Stomach (tissue), 9 donors: ENCODE results near the gene CYP4F8. TPM values are rescaled to one million over a fixed set of nuclear protein-coding genes. Genes with fewer than 3 reads are reported as not detected.

Experiments used
- DNase-seq, 2 donors: peaks; one replicate each; pipeline versions ENCODE4 v3.0.0 to v3.0.0-alpha.2; 2013 to 2019
- H3K27ac ChIP-seq, 5 donors: fragments of 200-600 bp in 4 of 5; sonication (generic) in 4 of 5; one replicate each; pipeline ENCODE4 v1.5.1; 2013 to 2019; ENCODE audit warnings: mild to moderate bottlenecking in 1 of 5, moderate library complexity in 1 of 5
- H3K27me3 ChIP-seq, 3 donors: fragments of 200-600 bp; sonication (generic); one replicate each; pipeline ENCODE4 v1.5.1; 2017 to 2019; ENCODE audit warnings: mixed run types in 1 of 3
- H3K36me3 ChIP-seq, 4 donors: fragments of 200-600 bp; sonication (generic); 1 replicate in 3 of 4; 2 replicates in 1 of 4; pipeline ENCODE4 v1.5.1; 2016 to 2019
- H3K4me1 ChIP-seq, 4 donors: fragments of 200-600 bp; sonication (generic); one replicate each; pipeline ENCODE4 v1.5.1; 2016 to 2019
- H3K4me3 ChIP-seq, 4 donors: fragments of 200-600 bp; sonication (generic) in 3 of 4; one replicate each; pipeline ENCODE4 v1.5.1; 2016 to 2019; ENCODE audit warnings: mild to moderate bottlenecking in 1 of 4
- H3K9me3 ChIP-seq, 4 donors: fragments of 200-600 bp; sonication (generic); one replicate each; pipeline ENCODE4 v1.5.1; 2016 to 2019
- EP300 ChIP-seq: sonication (generic); formaldehyde crosslinking; IDR thresholded peaks from one replicate; pipeline ENCODE4 v1.6.1; 2017; ENCODE audit warnings: antibody characterized with exemption
- POLR2A ChIP-seq, 4 donors: fragments of 450-650 bp; IDR thresholded peaks; one replicate each; pipeline ENCODE4 v1.6.1; 2016; ENCODE audit warnings: antibody characterized with exemption in 4 of 4, control low read depth in 2 of 4, mild to moderate bottlenecking in 1 of 4, moderate library complexity in 1 of 4
- POLR2AphosphoS5 ChIP-seq, 3 donors: sonication (generic); formaldehyde crosslinking; IDR thresholded peaks; one replicate each; pipeline ENCODE4 v1.6.1; 2016; ENCODE audit warnings: antibody characterized with exemption in 3 of 3
- WGBS, 5 donors: extraction: QIAGEN DNeasy Blood & Tissue Kit in 3 of 5; methylation state at CpG; one replicate each; pipeline versions ENCODE4 v1.1.5 to v1.1.7; 2013 to 2018; 5-methylcytosine and 5-hydroxymethylcytosine counted together
- intact Hi-C: fragments of 100-400 bp; cut with DNase I; formaldehyde crosslinking; loops from one replicate; pipeline ENCODE4 v1.15.1; 2023; ENCODE audit warnings: low total_unique reads
- polyA plus RNA-seq, 3 donors: library from polyadenylated mRNA; stranded (reverse); fragments of 200-250 nt; gene quantifications; one replicate each; pipeline ENCODE4 v1.2.3, GENCODE V29; 2013
- total RNA-seq, 5 donors: library from RNA; depleted of rRNA; stranded (reverse); fragments of >200 nt; gene quantifications; one replicate each; pipeline versions ENCODE4 v1.1.0 to v1.2.3, GENCODE V29; 2014 to 2016
- TF ChIP-seq, protein P1 (sequence below), 7 experiments: fragments of 450-650 bp in 4 of 7; fragments of 200-600 bp in 3 of 7; sonication (generic) in 3 of 7; IDR thresholded peaks; one replicate each; pipeline ENCODE4 v1.5.1; 2016 to 2019; ENCODE audit warnings: antibody characterized with exemption in 7 of 7, control low read depth in 2 of 7, mild to moderate bottlenecking in 1 of 7
- donor health status: healthy with polysubstance abuse.
- donor health status: Bipolar disorder and iron deficiency.
- donor health status: healthy.

Gene CYP4F8
- total and polyA plus RNA-seq, 8 donors, result not detected

DNA sequence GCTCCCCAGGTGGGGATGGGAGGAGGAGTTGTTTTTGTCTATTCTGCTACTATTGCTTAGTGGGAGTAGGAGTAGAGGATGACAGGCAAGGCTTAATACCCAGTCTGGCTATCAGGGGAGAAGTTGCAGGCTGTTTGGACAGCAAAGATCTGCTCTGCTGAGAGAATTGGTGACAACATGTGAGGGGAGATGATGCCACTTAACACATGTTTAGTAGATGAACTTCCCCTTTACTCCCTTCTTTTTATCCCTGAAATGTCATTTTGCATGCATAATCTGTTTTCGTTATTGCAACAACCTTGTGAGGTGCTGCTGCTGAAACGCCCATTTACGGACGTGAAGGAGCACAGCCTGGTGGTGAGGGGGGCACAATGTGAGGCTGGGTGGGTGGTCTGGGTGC is 54.9 kb downstream of the CYP4F8 start:
- Histone ChIP-seq H3K27ac (no peak overlapping the region), H3K36me3 (no peaks in the 10 kb centered on the region), H3K4me1 (peaks cover 0 to 19% (median 14%) of the 10 kb centered on the region in 4 donors), H3K9me3 (no peaks in the 10 kb centered on the region), H3K4me3 (no peak overlapping the region), H3K27me3 (peaks cover 0 to 20% (median 0%) of the 10 kb centered on the region in 3 donors)
- intact Hi-C loops, result no loop called here
- DNase-seq, result no peak
- WGBS, 5 donors, result 49 to 78% (median 66%) methylated on average over 4 of the region's 4 CpGs
- no peak for TF ChIP-seq POLR2AphosphoS5 (IDR thresholded peaks at IDR 0.05)
- no peak for TF ChIP-seq EP300
- no peak for TF ChIP-seq POLR2A (IDR thresholded peaks at IDR 0.05)
- TF ChIP-seq, protein P1, sequence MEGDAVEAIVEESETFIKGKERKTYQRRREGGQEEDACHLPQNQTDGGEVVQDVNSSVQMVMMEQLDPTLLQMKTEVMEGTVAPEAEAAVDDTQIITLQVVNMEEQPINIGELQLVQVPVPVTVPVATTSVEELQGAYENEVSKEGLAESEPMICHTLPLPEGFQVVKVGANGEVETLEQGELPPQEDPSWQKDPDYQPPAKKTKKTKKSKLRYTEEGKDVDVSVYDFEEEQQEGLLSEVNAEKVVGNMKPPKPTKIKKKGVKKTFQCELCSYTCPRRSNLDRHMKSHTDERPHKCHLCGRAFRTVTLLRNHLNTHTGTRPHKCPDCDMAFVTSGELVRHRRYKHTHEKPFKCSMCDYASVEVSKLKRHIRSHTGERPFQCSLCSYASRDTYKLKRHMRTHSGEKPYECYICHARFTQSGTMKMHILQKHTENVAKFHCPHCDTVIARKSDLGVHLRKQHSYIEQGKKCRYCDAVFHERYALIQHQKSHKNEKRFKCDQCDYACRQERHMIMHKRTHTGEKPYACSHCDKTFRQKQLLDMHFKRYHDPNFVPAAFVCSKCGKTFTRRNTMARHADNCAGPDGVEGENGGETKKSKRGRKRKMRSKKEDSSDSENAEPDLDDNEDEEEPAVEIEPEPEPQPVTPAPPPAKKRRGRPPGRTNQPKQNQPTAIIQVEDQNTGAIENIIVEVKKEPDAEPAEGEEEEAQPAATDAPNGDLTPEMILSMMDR (IDR thresholded peaks at IDR 0.05), result no peak

DNA sequence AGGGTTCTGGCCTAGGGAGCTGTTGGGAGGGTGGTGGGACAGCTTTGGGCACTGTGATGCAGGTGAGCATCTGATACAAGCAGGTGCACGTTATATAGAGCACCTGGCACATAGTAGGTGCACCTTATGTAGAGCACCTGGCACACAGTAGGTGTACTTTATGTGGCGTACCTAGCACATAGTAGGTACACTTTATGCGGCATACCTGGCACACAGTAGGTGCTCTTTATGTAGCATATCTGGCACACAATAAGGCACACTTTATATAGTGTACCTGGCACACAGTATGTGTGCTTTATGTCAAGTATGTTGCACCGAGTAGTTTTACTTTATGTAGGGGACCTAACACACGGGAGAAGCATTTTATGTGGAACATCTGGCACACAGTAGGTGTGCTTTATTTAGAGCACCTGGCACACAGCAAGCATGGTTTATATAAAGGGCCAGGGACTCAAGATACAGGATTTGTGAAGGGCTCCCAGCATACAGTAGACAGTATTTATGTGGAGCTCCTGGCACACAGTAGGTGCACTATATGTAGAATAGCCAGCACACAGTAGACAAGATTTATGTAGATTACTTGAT is 56.3 kb downstream of the CYP4F8 start:
- Histone ChIP-seq H3K9me3 (no peaks in the 10 kb centered on the region), H3K27me3 (peaks cover 0 to 7% (median 0%) of the 10 kb centered on the region in 3 donors), H3K27ac (no peak overlapping the region), H3K36me3 (no peaks in the 10 kb centered on the region), H3K4me1 (peaks cover 0 to 19% (median 14%) of the 10 kb centered on the region in 4 donors), H3K4me3 (no peak overlapping the region)
- DNase-seq, result no peak
- TF ChIP-seq, protein P1 (IDR thresholded peaks at IDR 0.05), result no peak
- no peak for TF ChIP-seq POLR2AphosphoS5 (IDR thresholded peaks at IDR 0.05)
- TF ChIP-seq EP300, result no peak
- TF ChIP-seq POLR2A (IDR thresholded peaks at IDR 0.05), result no peak
- intact Hi-C loops, result no loop called here
- WGBS, 5 donors, result 42 to 77% (median 72%) methylated on average over 4 to 5 of the region's 5 CpGs

- Histone ChIP-seq H3K4me1 (peaks cover 0 to 19% (median 14%) of the 10 kb centered on the region in 4 donors), H3K27me3 (peaks cover 0 to 2% (median 0%) of the 10 kb centered on the region in 3 donors), H3K4me3 (no peak overlapping the region), H3K36me3 (no peaks in the 10 kb centered on the region), H3K27ac (peak overlapping the region; percentile 55 to 84 (median 74)), H3K9me3 (no peaks in the 10 kb centered on the region)
- DNase-seq, result no peak
- intact Hi-C loops, result no loop called here
- TF ChIP-seq, protein P1 (IDR thresholded peaks at IDR 0.05), result no peak
- TF ChIP-seq EP300, result no peak
- TF ChIP-seq POLR2AphosphoS5 (IDR thresholded peaks at IDR 0.05), result no peak
- no peak for TF ChIP-seq POLR2A (IDR thresholded peaks at IDR 0.05)
- WGBS, 5 donors, result 45 to 54% (median 51%) methylated on average over 10 of the region's 10 CpGs
These were observed 57.0 kb downstream of the CYP4F8 start for GRCh38 chr19:15671891-15672579.

DNA sequence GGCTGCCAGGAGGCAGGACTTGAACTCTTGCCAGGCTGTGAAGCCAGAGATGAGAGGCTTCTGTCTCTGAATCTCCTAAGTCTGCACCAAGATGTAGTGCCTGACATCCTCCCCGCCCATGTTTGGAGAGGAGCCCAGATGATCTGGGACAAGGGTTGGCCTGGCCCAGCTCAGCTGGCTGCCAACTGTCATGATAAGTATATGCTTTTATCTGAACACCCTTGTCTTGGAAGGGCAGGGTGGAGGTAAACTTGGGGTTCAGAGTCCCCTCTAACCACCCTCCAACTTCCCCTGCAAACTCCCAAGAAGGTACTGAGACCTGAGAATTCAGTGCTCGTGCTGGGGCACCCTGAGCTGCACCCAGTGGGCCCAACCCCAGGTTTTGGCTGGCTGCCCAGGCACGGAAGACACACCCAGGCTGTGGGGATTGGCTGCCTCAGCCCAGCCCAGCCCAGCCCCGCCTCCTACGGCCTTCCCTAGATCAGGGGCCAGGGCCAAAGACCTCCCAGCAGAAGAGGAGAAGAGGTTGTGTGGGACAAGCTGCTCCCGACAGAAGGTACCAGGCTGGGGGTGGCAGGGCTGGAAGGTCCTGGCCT is 57.7 kb downstream of the CYP4F8 start, which contains the start of gene CYP4F12:
CYP4F12 (plus strand) TSS at position 508 of the 596 bp plus-strand sequence. CDS start 443 bp downstream, outside the sequence.
- DNase-seq, result peak; percentile 84 to 91
- peak within 1 kb of the TSS; percentile 12 to 36 (median 20) for H3K4me3 ChIP-seq
- no peak for TF ChIP-seq POLR2A (IDR thresholded peaks at IDR 0.05)
- TF ChIP-seq, protein P1 (IDR thresholded peaks at IDR 0.05), result no peak
- peak in 2 of 3 donors; percentile 15 to 28 for TF ChIP-seq POLR2AphosphoS5 (IDR thresholded peaks at IDR 0.05)
- H3K36me3 ChIP-seq, result no peaks in the 10 kb centered on the region
- H3K9me3 ChIP-seq, result no peaks in the 10 kb centered on the region
- H3K4me1 ChIP-seq, result peaks cover 0 to 19% (median 14%) of the 10 kb centered on the region in 4 donors
- peak within 1 kb of the TSS; percentile 55 to 84 (median 74) for H3K27ac ChIP-seq
- 12 to 20% (median 14%) methylated on average over 4 to 6 of the region's 6 CpGs for WGBS, 5 donors
- H3K27me3 ChIP-seq, result no peaks in the 10 kb centered on the region
- intact Hi-C loops, result no loop called here
